Heart left ventricle (tissue), 16 donors: ENCODE measurements around the gene CEP192. TPM values are rescaled to one million over a fixed set of nuclear protein-coding genes. Genes with fewer than 3 reads are reported as not detected.

Experiments used
- ATAC-seq, 4 donors: fragments of 200-7000 bp; cut with Tn5 transposase; one replicate each; pipeline ENCODE4 v1.9.1; 2020 to 2022; ENCODE audit warnings: moderate library complexity in 4 of 4, mild to moderate bottlenecking in 3 of 4, moderate number of reproducible peaks in 1 of 4
- DNase-seq, 5 donors: peaks; one replicate each; pipeline ENCODE4 v3.0.0-alpha.2; 2020
- H3K27ac ChIP-seq, 12 donors: fragments of 200-600 bp; sonication (generic) in 4 of 12; one replicate each; pipeline versions ENCODE4 v1.5.0 to v1.8.0; 2016 to 2022; ENCODE audit warnings: mild to moderate bottlenecking in 2 of 12
- H3K27me3 ChIP-seq, 9 donors: fragments of 200-600 bp; sonication (generic) in 2 of 9; one replicate each; pipeline versions ENCODE4 v1.5.1 to v1.8.0; 2016 to 2022; ENCODE audit warnings: mild to moderate bottlenecking in 3 of 9
- H3K36me3 ChIP-seq, 9 donors: fragments of 200-600 bp; sonication (generic) in 2 of 9; one replicate each; pipeline versions ENCODE4 v1.5.0 to v1.8.0; 2018 to 2022; ENCODE audit warnings: mild to moderate bottlenecking in 2 of 9
- H3K4me1 ChIP-seq, 12 donors: fragments of 200-600 bp; sonication (generic) in 4 of 12; one replicate each; pipeline versions ENCODE4 v1.5.0 to v1.8.0; 2016 to 2022; ENCODE audit warnings: mild to moderate bottlenecking in 3 of 12
- H3K4me3 ChIP-seq, 12 donors: fragments of 200-600 bp; sonication (generic) in 4 of 12; one replicate each; pipeline versions ENCODE4 v1.5.0 to v1.8.0; 2017 to 2022; ENCODE audit warnings: mild to moderate bottlenecking in 9 of 12, moderate library complexity in 4 of 12
- H3K9me3 ChIP-seq, 12 donors: fragments of 200-600 bp; sonication (generic) in 4 of 12; one replicate each; pipeline versions ENCODE4 v1.5.0 to v1.8.0; 2016 to 2022; ENCODE audit warnings: mild to moderate bottlenecking in 1 of 12
- POLR2A ChIP-seq, 2 donors: fragments of 450-650 bp; IDR thresholded peaks; one replicate each; pipeline ENCODE4 v1.6.1; 2017; ENCODE audit warnings: antibody characterized with exemption in 2 of 2, mild to moderate bottlenecking in 2 of 2, moderate library complexity in 2 of 2
- WGBS, 4 donors: extraction: QIAGEN DNeasy Blood & Tissue Kit in 2 of 4; methylation state at CpG; one replicate each; pipeline versions ENCODE4 v1.1.5 to v1.1.7; 2013 to 2018; 5-methylcytosine and 5-hydroxymethylcytosine counted together
- intact Hi-C, 10 donors: fragments of 100-400 bp; cut with DNase I; formaldehyde crosslinking; loops; one replicate each; pipeline versions ENCODE4 v1.11.1 to v1.14.2; 2022
- polyA plus RNA-seq, 2 donors: library from polyadenylated mRNA; stranded (reverse); fragments of 200-250 nt; gene quantifications; one replicate each; pipeline ENCODE4 v1.2.3, GENCODE V29; 2013
- total RNA-seq, 9 donors: library from RNA; depleted of rRNA in 2 of 9; stranded (reverse); fragments of >200 nt in 2 of 9; fragmentation: NEBNext Ultra II Directional in 3 of 9; extraction: Animal tissue kit (Norgen Biotek cat#: 25700) in 3 of 9; gene quantifications; one replicate each; pipeline versions ENCODE4 v1.1.0 to v1.2.4, GENCODE V29; 2016 to 2023
- TF ChIP-seq, protein P1 (sequence below), 12 donors: fragments of 200-600 bp; sonication (generic) in 4 of 12; IDR thresholded peaks; one replicate each; pipeline versions ENCODE4 v1.5.0 to v1.8.0; 2018 to 2022; ENCODE audit warnings: antibody characterized with exemption in 12 of 12, mild to moderate bottlenecking in 5 of 12
- donor health status: ischemic (EF 13 %, LVEDD 7.1; RV severe dilation, severe dysfunction).
- donor health status: healthy with polysubstance abuse.
- donor health status: DM: no; HTN: yes; CAD: no.
- donor health status: DM: no; HTN: no; CAD: no.
- donor health status: ischemic (EF 25% LVEDD 6.9; RV normal size, moderate dysfunction).
- donor health status: ischemic (EF 25% LVEDD 5.7; RV mildly dilated, moderate dysfunction).
- donor health status: healthy.
- donor health status: DM: yes; HTN: yes; CAD: no.
- donor health status: ischemic (EF 35%, LVEDD 5.7; RV mildly dilated, moderate dysfunction).
- donor health status: nonischemic (EF 11% LVEDD 7.7; RV severe dilation, severe dysfunction).
- donor health status: DM: yes; HTN: yes; CAD: no.
- donor health status: PGD.
- donor health status: ischemic (EF 29% LVEDD 5.4; RV normal size, mild dysfunction).
- donor health status: nonischemic (EF 23%, LVEDD 6.1; RV moderate dilation, normal function).

The CEP192 gene
- total and polyA plus RNA-seq, 11 donors: 5.5 to 36.3 (median 24.1) TPM

DNA sequence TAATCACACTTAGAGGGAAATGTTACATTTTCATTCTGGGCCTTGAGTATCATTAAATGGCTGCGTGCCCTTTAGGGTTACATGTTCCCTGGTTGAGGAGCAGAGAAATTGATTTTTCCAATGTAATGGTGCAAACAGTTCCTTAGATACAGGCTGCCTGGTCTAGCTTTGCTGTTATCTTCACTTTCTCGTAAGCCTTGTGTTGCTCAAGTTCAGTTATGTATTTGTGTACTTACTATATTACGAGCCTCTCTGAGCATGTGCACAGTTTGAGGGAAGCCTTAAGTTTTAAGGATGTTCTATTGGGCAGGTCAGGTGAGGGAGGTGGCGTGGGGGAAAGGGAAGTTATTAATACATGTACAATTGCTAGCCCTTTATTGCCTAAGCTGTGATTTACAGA, 23.7 kb downstream of the CEP192 start:
- DNase-seq: no peak
- 72 to 86% (median 83%) methylated on average over 4 of the region's 4 CpGs for WGBS, 4 donors
- intact Hi-C loops: loop anchor here in 1 of 10 donors (5.0 kb wide), 1 partner anchor 77 kb away; no protein-coding TSS in a partner anchor

DNA sequence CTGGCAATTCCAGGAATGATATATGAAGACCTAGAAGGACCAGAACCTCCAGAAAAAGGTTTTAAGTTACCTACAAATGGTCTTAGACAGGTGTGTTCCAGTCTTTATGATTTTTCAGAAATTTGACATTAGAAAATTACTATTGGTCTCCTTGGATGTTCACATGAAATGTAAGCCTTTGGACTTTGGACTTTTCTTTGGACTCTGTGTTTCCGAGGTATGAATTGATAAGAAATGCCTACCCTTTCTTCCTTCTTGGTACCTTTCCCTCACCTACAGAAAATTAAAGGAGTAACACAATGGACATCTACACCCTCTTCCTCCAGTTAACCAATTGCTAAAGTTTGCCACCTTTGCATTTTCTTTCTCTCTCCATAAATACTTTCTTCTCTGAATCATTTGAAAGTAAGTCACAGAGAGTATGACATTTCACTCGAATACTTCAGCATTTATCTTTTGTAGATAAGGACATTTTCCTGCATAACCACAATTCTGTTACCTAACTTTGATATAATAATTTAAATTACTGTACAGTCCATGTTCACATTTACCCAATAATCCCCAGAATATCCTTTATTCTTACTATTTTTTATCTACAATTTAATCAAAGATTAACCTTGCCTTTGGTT, 26.2 kb downstream of the CEP192 start:
- H3K9me3 ChIP-seq: peaks cover 0 to 3% (median 0%) of the 10 kb centered on the region in 12 donors
- H3K36me3 ChIP-seq: peaks cover 0 to 99% (median 86%) of the 10 kb centered on the region in 9 donors
- WGBS, 4 donors: 59 to 63% (median 61%) methylated on average over 2 of the region's 2 CpGs
- H3K4me1 ChIP-seq: peaks cover 0 to 21% (median 0%) of the 10 kb centered on the region in 12 donors
- no peak overlapping the region for H3K27ac ChIP-seq
- no peaks in the 10 kb centered on the region for H3K27me3 ChIP-seq
- no peak overlapping the region for H3K4me3 ChIP-seq
- DNase-seq (no peak), ATAC-seq (no peak)
- intact Hi-C loops: no loop called here
- no peak for TF ChIP-seq POLR2A (IDR thresholded peaks at IDR 0.05)
- TF ChIP-seq, protein P1, sequence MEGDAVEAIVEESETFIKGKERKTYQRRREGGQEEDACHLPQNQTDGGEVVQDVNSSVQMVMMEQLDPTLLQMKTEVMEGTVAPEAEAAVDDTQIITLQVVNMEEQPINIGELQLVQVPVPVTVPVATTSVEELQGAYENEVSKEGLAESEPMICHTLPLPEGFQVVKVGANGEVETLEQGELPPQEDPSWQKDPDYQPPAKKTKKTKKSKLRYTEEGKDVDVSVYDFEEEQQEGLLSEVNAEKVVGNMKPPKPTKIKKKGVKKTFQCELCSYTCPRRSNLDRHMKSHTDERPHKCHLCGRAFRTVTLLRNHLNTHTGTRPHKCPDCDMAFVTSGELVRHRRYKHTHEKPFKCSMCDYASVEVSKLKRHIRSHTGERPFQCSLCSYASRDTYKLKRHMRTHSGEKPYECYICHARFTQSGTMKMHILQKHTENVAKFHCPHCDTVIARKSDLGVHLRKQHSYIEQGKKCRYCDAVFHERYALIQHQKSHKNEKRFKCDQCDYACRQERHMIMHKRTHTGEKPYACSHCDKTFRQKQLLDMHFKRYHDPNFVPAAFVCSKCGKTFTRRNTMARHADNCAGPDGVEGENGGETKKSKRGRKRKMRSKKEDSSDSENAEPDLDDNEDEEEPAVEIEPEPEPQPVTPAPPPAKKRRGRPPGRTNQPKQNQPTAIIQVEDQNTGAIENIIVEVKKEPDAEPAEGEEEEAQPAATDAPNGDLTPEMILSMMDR (IDR thresholded peaks at IDR 0.05): no peak

More for the DNA sequence above, 23.7 kb downstream of the CEP192 start:
- H3K9me3 ChIP-seq: no peaks in the 10 kb centered on the region
- no peak overlapping the region for H3K4me3 ChIP-seq
- peaks cover 0 to 21% (median 0%) of the 10 kb centered on the region in 12 donors for H3K4me1 ChIP-seq
- TF ChIP-seq, protein P1 (IDR thresholded peaks at IDR 0.05): no peak
- TF ChIP-seq POLR2A (IDR thresholded peaks at IDR 0.05): no peak
- peak; percentile 23 to 76 (median 48) for ATAC-seq
- peaks cover 0 to 100% (median 92%) of the 10 kb centered on the region in 9 donors for H3K36me3 ChIP-seq
- peak overlapping the region in 4 of 12 donors; percentile 9 to 55 (median 38) for H3K27ac ChIP-seq
- H3K27me3 ChIP-seq: no peaks in the 10 kb centered on the region

DNA sequence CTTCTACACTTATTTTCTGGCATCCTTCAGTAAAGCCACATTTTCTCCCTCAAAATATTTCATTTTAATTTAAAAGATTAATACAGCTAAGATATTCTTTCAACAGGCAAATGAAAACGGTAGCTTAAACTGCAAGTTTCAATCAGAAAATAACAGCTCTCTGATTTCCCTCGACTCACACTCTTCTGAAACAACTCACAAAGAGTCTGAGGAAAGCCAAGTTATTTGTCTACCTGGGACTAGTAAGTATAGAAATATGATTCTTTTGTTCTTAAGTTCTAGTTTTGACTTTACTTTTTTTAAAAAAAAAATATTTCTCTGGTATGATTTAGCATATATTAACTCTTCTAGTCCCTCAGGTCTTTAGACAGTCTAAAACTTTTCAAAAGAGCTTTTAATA, 27.2 kb downstream of the CEP192 start:
- ATAC-seq: no peak

DNA sequence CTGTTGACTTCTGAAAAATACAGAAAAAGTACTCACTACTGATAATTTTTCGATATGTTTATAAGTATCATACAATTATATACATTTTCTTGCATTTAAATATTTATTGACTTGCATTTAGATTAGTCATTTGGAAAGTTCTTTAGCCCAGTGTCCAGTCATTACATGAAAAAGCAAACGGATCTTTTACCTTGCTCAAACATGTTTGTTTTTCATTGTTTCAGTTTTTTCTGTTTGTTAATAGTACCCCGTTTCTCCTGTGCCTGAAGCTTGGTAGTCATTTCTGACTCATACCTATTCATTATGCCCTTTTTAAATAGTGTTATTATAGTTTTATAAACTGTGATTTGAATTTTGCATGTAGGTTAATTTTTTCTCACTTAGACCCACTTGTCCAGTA, 28.1 kb downstream of the CEP192 start:
- peaks cover 0 to 95% (median 76%) of the 10 kb centered on the region in 9 donors for H3K36me3 ChIP-seq
- peaks cover 0 to 13% (median 0%) of the 10 kb centered on the region in 12 donors for H3K9me3 ChIP-seq
- 88 to 94% (median 92%) methylated on average over 3 of the region's 3 CpGs for WGBS, 4 donors
- H3K27ac ChIP-seq: no peak overlapping the region
- TF ChIP-seq, protein P1 (IDR thresholded peaks at IDR 0.05): no peak
- no peak for TF ChIP-seq POLR2A (IDR thresholded peaks at IDR 0.05)
- intact Hi-C loops: no loop called here
- no peak for ATAC-seq
- DNase-seq: no peak
- no peaks in the 10 kb centered on the region for H3K27me3 ChIP-seq
- H3K4me3 ChIP-seq: no peak overlapping the region
- H3K4me1 ChIP-seq: peaks cover 0 to 20% (median 0%) of the 10 kb centered on the region in 12 donors

More for the DNA sequence above, 27.2 kb downstream of the CEP192 start:
- H3K27ac ChIP-seq: no peak overlapping the region
- H3K9me3 ChIP-seq: peaks cover 0 to 13% (median 0%) of the 10 kb centered on the region in 12 donors
- intact Hi-C loops: no loop called here
- H3K4me3 ChIP-seq: no peak overlapping the region
- TF ChIP-seq, protein P1 (IDR thresholded peaks at IDR 0.05): no peak
- no peak for TF ChIP-seq POLR2A (IDR thresholded peaks at IDR 0.05)
- peaks cover 0 to 21% (median 0%) of the 10 kb centered on the region in 12 donors for H3K4me1 ChIP-seq
- DNase-seq: no peak
- 90 to 96% (median 93%) methylated on average over 2 of the region's 2 CpGs for WGBS, 4 donors
- no peaks in the 10 kb centered on the region for H3K27me3 ChIP-seq
- H3K36me3 ChIP-seq: peaks cover 0 to 96% (median 77%) of the 10 kb centered on the region in 9 donors
